T follicular helper cell (primary cell): ENCODE results near the gene DPM2.

Experiments
- DNase-seq: peaks from one replicate; pipeline ENCODE4 v3.0.0-alpha.2; 2020; ENCODE audit warnings: low read depth

The DPM2 gene

DNA sequence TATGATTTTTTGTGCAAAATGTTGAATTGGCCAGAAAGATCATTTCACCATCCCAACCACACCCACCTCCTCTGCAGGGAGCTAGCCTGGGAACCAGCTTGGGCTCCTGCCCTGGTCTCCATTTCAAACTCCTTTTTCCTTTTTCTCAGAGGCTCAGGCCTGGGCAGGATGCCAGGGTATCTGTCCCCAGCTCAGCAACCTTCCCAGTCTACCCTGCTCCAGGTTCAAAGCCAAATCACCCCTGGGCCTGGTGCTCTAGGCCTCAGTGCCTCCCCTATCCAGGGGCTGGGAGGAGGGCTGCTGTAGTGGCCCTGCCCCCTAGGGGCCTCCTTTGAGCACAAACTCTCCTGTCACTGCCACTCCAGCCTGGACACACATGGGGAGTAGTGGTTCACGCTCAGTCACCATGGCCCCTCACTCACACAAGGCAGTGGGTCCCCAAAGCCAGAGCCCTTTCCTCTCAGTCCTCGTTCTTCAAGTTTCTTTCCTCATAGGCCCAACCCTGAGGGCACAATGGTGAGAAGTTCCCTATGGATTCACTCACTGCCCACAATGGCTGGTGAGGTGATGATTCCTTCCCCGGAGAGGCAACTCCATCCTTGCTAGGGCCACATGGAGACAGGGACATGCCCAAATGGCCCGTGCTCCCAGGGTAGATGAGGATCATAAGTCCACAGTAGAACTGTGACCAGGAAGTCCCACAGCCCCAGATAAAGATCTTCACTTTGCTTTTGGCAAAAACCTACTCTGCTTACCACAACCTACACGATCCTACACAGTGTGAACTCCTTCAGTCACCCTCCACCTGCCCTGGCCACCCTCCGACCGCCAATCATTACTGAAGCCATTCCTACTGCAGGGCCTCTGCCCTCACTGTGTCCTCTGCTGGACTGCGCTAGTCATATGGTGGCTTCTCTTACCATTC, 19.2 kb downstream of the DPM2 start:
- DNase-seq = no peak

DNA sequence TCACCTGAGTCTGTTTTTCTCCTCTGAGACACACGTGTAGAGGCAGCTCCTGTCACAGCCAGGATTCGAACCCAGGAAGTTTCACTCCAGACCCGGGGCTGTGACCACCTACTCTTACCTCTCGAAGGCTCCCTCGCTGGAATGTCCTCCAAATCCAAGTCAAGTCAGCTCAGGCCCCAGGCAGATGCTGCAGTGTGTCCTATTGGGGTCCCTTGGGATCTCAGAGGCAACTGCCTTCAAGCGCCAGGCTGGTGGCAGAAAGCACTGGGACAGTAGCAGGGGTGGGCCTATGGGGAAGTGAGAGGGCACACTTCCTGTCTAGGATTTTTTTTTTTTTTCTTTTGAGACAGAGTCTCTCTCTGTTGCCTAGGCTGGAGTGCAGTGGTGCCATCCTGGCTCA, 20.1 kb downstream of the DPM2 start:
- DNase-seq = no peak

DNA sequence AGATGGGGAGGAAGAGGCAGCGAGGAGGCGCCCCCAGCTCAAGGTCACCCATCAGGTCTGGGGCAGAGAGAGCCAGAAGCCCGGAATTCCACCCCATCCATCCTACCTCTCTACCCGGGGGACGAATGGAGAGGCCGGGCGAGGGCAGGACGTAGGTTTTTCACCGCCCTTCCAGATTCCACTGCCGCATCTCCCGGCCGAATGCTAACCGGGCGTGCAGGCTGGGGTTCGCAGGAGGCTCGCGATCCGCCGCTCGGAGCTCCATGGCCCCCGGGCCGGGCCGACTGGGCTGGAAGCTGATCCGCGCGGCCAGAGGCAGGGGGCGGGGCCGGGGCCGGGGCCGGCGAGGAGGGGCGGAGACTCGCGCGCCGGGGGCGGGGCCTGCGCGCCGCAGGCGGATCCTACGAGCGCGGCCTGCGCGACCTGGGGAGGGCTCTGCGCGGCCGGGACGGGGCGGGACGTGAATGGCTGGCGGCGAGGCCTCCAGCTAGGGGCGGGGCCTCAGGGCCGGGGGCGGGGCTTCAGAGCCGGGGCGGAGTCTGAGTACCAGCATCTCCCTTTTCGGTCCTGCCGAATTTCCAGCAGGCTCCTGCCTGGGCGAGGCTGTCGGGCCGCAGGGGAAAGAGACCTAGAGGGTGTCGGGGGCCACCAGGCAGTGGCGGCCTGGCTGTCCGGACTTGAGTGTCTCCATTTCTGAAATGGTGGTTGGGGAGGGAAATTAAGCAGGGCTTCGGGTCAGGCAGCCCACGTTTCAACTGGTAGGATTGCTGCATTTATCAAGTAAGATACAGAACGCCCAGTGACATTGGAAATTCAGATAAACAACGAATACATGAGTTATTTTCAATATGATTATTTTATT, 20.7 kb downstream of the DPM2 start, which contains the start of gene ST6GALNAC4:
TSS of gene ST6GALNAC4 (minus strand) at position 322 of the 862 bp plus-strand sequence. CDS start 622 bp downstream, outside the sequence.
- peak; percentile 94 for DNase-seq

DNA sequence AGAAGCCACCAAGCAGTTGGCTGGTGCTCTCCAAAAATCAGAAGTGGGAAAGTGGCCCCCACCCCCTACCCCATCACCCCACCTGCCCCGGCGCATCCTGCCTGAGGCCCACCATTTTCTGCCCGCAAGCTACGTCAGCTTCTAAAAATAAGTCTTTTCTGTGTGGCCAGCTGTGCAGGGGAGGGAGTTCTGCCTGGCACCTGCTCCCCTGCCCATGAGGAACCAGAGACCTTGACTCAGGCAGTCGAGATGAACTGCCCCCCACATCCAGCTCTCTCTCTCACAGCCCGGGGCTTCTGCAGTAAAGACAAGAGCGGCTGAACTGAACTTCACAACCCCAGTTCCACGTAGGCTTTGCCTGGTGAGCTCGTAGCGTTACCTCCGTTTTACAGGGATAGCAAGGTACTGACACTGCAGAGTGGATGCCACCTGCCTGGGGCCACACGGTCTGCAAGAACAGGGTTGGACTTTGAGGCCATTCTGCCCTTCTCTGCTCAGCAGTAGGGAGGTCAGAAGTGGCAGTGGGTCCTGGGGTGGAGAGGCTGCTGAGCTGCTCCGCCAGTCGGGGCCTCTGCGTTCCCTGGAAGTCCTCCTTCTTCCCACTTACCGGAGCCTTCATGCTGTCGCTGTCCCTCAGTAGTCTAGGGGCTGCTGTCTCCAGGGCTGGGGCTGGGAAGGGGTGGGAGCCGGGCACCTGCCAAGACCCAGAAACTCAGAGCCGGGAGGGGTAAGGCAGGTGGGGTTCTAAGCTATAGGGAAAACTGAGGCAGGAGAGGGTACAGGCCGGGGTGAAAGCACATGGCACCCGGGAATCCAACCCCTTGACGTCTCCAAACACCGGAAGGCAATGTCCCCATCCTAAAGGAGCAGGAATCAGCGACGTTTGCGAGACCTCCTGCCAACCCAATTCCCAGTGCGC, 21.6 kb downstream of the DPM2 start:
- DNase-seq = no peak

DNA sequence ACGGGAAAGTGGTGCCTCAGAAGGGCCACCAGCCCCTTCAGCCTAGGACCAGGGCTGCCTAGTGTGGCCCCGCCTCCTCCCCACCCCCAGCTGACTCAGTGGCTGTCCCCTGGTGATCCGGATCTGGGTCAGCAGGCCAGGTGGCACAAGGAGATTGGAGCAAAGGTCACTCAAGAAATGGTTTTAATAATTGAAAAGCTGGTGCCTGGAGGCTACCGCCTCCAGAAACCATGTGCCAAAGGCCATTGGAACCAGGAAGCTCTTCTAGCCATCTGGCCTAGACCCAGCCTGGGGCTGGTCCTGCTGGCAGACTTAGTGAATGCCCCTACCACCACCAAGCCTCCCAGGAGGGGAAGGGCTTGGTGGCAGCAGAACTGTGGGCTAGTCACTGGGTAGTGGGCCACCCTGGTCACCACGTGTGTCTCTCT, 22.3 kb downstream of the DPM2 start:
- DNase-seq = no peak

DNA sequence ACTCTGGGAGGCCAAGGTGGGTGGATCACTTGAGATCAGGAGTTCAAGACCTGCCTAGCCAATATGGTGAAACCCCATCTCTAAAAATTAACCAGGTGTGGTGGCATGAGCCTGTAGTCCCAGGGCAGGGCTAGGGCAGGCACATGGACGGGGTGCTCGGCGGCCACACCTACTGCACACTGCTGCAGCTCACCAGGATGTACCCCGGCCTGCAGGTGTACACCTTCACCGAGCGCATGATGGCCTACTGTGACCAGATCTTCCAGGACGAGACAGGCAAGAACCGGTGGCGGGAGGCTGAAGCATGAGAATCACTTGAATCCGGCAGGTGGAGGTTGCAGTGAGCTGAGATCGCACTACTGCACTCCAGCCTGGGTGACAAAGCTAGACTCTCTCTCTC, 24.0 kb downstream of the DPM2 start:
- DNase-seq = no peak

DNA sequence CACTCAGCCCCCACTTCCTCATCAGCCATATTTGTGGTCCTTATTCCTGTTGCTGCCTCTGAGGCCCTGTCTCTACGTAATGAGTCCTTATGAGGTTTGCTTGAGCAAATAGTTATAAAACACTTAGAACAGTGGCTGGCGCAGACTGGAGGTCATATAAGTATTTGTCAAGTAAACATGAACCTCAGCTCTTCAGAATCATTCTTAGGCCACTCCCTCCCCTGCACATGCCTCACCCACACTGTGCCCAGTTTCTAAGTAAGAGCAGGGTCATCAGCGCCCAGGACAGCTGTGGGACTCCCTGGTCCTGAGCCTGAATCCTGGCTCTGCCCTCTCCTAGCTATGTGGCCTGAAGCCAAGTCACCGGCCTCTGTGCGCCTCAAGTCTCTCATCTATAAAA, 24.8 kb downstream of the DPM2 start:
- no peak for DNase-seq

DNA sequence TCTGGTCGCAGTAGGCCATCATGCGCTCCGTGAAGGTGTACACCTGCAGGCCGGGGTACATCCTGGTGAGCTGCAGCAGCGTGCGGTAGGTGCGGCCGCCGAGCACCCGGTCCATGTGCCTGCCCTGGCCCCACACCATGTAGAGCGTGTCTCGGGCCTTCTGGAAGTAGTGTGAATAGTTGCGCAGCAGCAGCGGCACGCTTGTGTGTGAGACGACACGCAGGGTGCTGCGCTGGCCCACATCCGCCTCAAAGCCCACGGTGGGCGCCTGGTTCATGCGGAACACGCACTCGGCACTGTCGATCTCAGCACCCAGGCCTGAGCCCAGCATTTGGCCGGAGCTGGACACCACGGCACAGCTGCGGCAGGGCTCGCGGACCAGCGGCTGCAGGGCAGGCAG, 25.4 kb downstream of the DPM2 start:
- no peak for DNase-seq

DNA sequence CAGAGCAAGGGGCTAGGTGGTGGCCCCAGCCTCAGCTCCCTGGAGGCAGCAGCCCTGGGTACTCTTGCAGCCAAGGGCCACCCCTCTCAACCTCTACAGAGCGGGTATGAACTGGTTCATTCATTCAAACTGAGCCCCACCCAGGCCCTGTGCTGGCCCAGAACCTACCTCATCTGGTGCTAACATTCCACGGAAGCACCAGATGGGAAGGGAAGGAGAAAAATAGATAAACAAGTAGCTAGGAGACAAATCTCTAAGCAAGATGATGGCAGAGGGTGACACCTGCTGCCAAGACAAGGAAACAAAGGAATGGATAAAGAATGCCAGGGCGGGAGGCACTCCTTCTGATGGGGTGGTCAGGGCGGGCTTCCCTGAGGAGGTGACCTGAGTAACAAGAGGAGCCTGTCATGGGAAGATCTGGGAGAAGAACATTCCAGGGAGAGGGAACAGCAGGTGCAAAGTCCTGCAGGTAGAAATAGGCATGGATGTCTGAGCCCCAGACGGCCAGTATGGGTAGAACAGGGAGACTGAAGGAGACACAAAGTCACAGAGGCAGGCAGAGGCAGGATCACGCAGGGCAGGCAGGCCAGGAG, 26.9 kb downstream of the DPM2 start:
- DNase-seq = no peak

DNA sequence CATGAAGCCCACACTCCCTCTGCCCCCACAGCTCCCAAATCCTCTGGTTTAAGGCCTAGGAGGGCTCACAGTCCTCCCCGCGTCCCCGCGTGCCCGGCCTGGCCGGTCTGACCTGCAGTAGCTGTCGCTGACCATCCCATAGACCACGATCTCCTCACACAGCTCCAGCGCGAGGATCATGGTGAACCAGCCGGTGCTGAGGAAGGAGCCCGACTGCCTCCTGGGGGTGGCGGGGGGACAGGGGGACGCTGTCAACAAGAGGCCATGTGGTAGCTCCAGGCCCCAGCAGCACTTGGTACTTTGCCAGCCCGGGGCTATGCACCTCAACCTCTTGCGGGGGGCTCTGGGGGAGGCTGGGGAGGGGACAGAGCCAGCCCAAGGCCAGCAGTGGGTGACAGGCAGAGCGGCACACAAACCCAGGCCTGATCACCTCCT, 27.8 kb downstream of the DPM2 start:
- no peak for DNase-seq

DNA sequence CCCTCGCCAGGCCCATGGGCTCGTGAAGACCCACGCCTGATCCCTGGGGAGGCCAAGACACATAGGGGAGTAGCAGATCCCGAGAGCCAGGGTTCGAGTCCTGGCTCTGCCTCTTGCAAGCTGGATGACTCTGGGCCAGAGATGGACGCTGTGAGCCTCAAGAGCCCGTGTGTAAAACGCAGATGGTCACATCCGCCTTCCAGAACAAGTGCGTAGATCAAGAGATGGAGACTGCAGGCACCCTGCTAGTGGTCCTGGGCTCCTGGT, 29.1 kb downstream of the DPM2 start:
- no peak for DNase-seq

DNA sequence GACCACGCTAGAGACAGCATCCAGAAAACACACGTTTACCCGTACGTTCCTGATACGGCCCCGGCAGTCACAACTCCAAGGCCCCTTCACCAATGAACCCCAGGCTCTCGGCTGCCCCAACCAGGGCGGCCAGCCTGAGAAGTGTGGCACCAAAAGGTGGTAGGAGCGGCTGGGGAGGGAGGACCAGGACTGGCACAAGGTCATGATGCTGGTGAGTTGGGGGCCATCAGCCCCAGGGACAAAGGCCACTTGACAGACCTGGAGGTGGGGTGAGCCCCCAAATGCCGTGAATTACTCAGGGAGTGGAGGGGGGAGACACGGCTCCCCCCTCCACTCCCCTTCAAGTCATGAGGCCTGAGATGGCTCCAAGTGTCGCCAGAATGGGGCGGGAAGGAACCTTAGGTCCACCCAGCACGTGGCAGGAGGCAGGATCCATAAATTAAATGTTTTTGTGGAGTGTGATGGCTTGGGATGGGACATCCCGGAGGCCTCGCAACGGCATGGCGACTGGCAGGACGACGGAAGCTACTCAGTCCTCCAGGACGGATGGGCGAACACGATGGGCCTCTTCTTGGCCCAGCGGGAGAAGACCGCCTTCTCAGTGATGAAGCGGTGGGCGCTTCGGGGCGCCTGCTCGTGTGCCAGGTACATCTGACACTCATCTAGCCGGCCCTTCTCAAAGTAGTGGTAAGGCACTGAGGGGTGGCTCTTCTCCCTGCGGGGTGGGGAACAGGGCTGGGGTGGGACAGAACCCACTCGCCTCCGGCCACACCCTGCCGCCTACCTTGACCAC, 29.6 kb downstream of the DPM2 start:
- no peak for DNase-seq

DNA sequence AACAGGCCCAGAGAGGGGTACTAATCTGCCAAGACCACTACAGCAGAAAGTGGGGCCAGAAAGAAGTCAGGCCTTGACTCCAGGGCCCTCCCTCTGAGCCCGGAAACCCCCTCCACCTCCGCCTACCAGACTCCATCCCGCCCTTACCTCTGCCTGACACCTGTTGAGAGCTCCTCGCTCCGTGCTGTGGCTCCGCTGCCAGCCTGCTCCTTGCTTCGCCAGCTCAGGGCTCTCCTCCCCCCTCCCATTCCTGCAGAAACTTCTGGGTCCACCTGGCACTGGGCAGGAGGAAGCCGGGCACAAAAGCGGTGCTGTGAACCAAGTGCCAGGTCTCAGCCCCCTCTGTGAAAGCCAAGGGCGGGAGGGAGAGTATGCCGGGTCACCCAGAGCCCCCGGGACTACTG, 31.9 kb downstream of the DPM2 start:
- peak; percentile 76 for DNase-seq

DNA sequence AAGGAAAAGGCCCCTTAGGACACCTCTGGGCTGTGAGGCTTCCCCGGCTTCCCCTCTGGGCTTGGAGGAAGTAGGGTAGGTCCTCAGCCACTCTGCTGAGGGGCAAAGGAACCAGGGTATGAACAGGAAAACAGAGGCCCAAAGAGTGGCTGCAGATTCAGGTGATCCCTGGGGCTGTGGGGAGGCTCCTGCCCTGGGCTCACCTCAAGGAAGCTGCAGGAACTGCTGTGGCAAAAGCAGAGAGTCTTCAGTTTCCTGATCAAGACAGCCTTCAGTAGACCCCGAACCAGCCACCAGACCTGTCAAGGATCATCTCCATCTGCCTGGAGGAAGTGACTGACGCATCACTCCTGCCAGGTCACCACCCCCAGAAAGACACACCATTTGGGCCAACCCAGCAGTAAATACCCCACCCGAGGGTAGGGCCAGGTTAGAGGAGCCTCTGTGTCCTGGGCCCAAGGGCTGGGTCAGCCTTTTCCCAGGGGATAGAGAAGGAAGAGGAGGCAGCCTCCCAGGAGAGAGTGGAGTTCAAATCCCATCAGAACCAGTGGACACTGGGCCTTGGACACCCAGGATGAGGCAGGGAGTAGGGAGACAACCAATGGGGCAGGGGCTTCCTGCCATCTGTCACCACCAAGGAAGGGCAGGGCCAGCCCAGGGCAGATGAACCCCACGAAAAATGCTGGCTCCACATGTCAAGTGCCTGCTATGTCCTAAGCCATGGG, 32.5 kb downstream of the DPM2 start:
- peak; percentile 64 for DNase-seq

DNA sequence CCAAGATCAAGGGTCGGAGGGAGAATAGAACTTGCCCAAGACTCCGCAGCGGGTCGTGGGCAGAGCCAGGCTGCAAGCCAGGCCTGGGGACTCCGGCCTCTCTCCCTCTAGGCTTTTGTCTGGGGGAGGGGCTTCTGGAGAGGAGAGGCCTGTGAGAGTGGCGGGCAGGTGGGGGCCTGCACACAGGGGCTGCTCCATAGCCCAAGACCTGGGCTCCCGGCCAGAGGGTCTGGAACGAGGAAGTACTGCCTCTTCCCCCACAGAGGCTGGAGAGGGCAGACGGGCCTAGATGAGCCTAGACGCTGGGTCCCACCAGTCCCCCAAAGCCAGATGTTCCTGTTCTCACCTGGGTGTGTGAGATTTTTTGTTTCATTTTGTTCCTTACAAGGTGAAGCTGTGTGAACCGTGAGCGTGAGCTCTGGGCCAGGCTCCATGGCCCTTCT, 33.1 kb downstream of the DPM2 start:
- no peak for DNase-seq

DNA sequence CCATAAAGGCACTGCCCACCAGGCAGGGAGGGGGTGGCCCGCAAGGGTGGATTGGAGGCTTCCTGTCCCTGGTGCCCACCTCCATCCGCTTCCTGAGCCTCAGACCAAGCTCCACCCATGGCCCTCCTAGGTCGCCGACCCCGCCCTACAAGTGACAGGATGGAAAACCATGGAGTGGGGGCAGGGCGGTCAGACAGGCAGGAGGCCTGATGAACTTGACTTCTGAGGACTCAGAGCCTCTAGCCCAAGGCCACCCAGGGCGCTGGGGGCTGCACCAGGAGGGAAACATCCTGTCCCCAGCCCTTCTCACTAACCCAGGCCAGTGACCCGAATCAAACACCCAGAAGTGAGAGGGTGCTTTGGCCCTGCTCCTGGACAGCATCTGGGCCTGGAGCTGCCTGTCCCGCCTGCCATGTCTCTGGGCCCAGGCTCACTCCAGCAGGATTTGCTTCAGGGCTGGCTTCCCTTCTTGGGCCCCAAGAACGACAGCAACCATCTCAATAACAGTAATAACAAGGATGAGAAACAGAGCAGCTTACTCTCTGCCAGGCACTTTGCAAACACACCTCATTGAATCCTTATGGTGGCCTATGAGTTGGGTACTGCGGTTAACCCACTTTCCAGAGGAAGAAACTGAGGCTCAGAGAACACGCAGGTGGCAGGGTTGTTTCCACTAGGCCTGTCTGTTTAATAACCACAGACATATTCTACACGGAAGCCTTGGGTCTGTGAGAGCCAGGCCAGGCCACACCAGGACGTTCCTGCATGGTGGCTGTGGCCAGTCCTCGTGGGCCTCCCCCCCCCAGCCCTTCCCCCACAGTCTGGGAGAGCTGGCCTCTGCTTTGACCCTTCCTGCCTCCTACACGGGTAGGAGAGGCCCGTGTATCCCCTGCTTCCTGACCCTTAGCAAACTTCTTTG, 33.8 kb downstream of the DPM2 start:
- DNase-seq = peak; percentile 48

DNA sequence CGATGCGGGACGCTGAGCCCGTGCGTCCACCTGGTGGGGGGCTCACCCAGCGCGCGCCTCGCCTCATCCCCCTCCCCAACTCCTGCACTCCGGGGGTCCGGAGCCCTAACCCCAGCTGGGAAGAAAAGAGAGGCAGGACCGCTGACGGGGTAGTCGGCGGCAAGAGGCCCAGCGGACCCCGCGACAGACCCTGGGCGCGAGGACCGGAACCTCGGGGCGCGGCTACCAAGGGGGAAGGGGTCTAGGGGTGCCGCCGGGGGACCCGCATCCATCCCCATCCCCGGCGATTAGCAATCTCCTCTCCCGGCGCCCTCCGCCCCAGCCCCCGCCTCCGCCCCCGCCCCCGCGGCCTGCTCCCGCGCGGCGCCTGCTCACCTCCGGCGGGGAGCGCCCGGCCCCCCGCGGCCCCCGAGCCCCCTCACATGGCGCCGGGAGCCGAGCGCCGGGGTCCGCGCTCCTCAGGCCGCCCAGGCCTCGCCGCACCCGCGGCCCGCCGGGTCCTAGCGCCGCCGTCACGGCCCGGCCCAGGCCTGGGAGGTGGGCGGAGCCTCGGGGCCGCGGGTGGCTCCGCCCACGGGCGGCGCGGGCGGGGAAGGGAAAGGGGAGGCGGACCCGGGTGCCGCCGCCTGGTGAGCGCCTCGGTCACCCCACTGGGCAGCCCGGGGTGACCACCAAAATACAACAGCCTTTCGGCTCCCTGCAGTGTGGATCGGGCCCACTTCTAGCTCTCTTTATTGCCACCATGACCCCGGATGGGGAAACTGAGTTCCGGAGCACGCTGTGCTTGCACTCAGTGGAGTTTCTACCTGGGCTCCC, 38.3 kb downstream of the DPM2 start, which contains the start of gene ST6GALNAC6:
TSS of gene ST6GALNAC6 (minus strand) at position 476 of the 816 bp plus-strand sequence. CDS start 1,622 bp downstream, outside the sequence.
- DNase-seq = peak; percentile 41
